BLaER1 (cell line): ENCODE data around the gene TPI1.
A peak's percentile ranks its signal among the peaks of the same experiment; 100 is the strongest.
"Not testable (repeated sequence)": the region's sequence is repeated elsewhere in the genome, so short reads cannot be mapped to it uniquely, and the experiment has no call there.

Experiments
- H3K27ac ChIP-seq: shearing (Covaris generic); formaldehyde crosslinking; 2 replicates; pipeline ENCODE4 v1.8.1; 2022
- H3K27me3 ChIP-seq: shearing (Covaris generic); formaldehyde crosslinking; 2 replicates; pipeline ENCODE4 v1.8.1; 2022
- H3K36me3 ChIP-seq: shearing (Covaris generic); formaldehyde crosslinking; 2 replicates; pipeline ENCODE4 v1.8.1; 2022
- H3K4me1 ChIP-seq: shearing (Covaris generic); formaldehyde crosslinking; 2 replicates; pipeline ENCODE4 v1.8.1; 2022
- H3K4me2 ChIP-seq: shearing (Covaris generic); formaldehyde crosslinking; 2 replicates; pipeline ENCODE4 v1.8.1; 2022
- H3K4me3 ChIP-seq: shearing (Covaris generic); formaldehyde crosslinking; 2 replicates; pipeline ENCODE4 v1.8.1; 2022
- H3K9ac ChIP-seq: shearing (Covaris generic); formaldehyde crosslinking; 2 replicates; pipeline ENCODE4 v1.8.1; 2022
- H3K9me3 ChIP-seq: shearing (Covaris generic); formaldehyde crosslinking; 2 replicates; pipeline ENCODE4 v1.8.1; 2022
- H4K20me1 ChIP-seq: shearing (Covaris generic); formaldehyde crosslinking; 2 replicates; pipeline ENCODE4 v1.8.1; 2022
- Cebpa-rat ChIP-seq: shearing (Covaris generic); IDR thresholded peaks from 2 replicates; pipeline ENCODE4 v1.8.1; 2022

TPI1 gene

GRCh38 chr12:6904280-6905276 lies 37.2 kb downstream of the TPI1 start, which contains the start of gene LRRC23:
Gene LRRC23 (plus strand): TSS chr12:6904822. CDS start chr12:6905634, 812 bp downstream.
- no peak; the same call in 1 of the 2 replicates for TF ChIP-seq Cebpa-rat
- H3K27me3 ChIP-seq: no peaks in the 10 kb centered on the region
- peak within 1 kb of the TSS; percentile 99 for H3K4me2 ChIP-seq
- peak within 1 kb of the TSS; percentile 60 for H3K27ac ChIP-seq
- peak within 1 kb of the TSS; percentile 74 for H3K4me3 ChIP-seq
- peak within 1 kb of the TSS; percentile 75 for H3K9ac ChIP-seq
- H3K4me1 ChIP-seq: peaks cover 25% of the 10 kb centered on the region
- peaks cover 20% of the 10 kb centered on the region; the same call in 1 of the 2 replicates for H3K36me3 ChIP-seq
- no peaks in the 10 kb centered on the region for H3K9me3 ChIP-seq
- H4K20me1 ChIP-seq: no peaks in the 10 kb centered on the region

GRCh38 chr12:6905414-6906040 lies 38.2 kb downstream of the TPI1 start:
- Histone ChIP-seq H3K9ac (peak overlapping the region; percentile 75), H3K4me1 (peaks cover 19% of the 10 kb centered on the region), H3K4me3 (peak overlapping the region; percentile 74), H3K36me3 (peaks cover 20% of the 10 kb centered on the region; the same call in 1 of the 2 replicates), H3K27me3 (no peaks in the 10 kb centered on the region; the same call in 1 of the 2 replicates), H4K20me1 (no peaks in the 10 kb centered on the region), H3K4me2 (peak overlapping the region; percentile 99), H3K27ac (no peak overlapping the region), H3K9me3 (no peaks in the 10 kb centered on the region)
- no peak for TF ChIP-seq Cebpa-rat

GRCh38 chr12:6908141-6908540 lies 40.8 kb downstream of the TPI1 start:
- H3K4me3 ChIP-seq, H4K20me1 ChIP-seq, H3K4me2 ChIP-seq, H3K9ac ChIP-seq, H3K9me3 ChIP-seq, H3K27ac ChIP-seq: not testable (repeated sequence)
- Histone ChIP-seq H3K27me3 (peaks cover 25% of the 10 kb centered on the region), H3K36me3 (peaks cover 20% of the 10 kb centered on the region; the same call in 1 of the 2 replicates), H3K4me1 (peaks cover 19% of the 10 kb centered on the region)

- Histone ChIP-seq H3K9me3 (no peaks in the 10 kb centered on the region), H3K36me3 (peaks cover 20% of the 10 kb centered on the region; the same call in 1 of the 2 replicates), H3K4me3 (no peak overlapping the region), H3K27me3 (peaks cover 39% of the 10 kb centered on the region), H3K4me1 (peaks cover 17% of the 10 kb centered on the region), H3K4me2 (no peak overlapping the region), H3K27ac (no peak overlapping the region), H4K20me1 (no peaks in the 10 kb centered on the region), H3K9ac (no peak overlapping the region)
- TF ChIP-seq Cebpa-rat: no peak
Measured at GRCh38 chr12:6909421-6910145, 42.3 kb downstream of the TPI1 start.

- H3K27me3 ChIP-seq: peaks cover 67% of the 10 kb centered on the region
- no peak overlapping the region for H3K27ac ChIP-seq
- peaks cover 8% of the 10 kb centered on the region; the same call in 1 of the 2 replicates for H3K36me3 ChIP-seq
- H3K4me2 ChIP-seq: no peak overlapping the region
- H3K4me3 ChIP-seq: no peak overlapping the region
- H4K20me1 ChIP-seq: peaks cover 7% of the 10 kb centered on the region; the same call in 1 of the 2 replicates
- TF ChIP-seq Cebpa-rat: no peak
- H3K4me1 ChIP-seq: peaks cover 17% of the 10 kb centered on the region
- no peak overlapping the region for H3K9ac ChIP-seq
- no peaks in the 10 kb centered on the region for H3K9me3 ChIP-seq
Measured at GRCh38 chr12:6912164-6912935, 45.0 kb downstream of the TPI1 start.

- Histone ChIP-seq H3K36me3 (no peaks in the 10 kb centered on the region; the same call in 1 of the 2 replicates), H3K27me3 (peaks cover 71% of the 10 kb centered on the region), H4K20me1 (peaks cover 7% of the 10 kb centered on the region; the same call in 1 of the 2 replicates), H3K4me2 (peak within 1 kb of the TSS; percentile 93), H3K9me3 (no peaks in the 10 kb centered on the region), H3K4me1 (peaks cover 20% of the 10 kb centered on the region), H3K4me3 (peak within 1 kb of the TSS; percentile 72), H3K27ac (no peak within 1 kb of the TSS), H3K9ac (peak within 1 kb of the TSS; percentile 55; the same call in 1 of the 2 replicates)
- no peak for TF ChIP-seq Cebpa-rat
Measured at GRCh38 chr12:6914246-6914946, 47.1 kb downstream of the TPI1 start, which contains the start of gene ENO2. Gene ENO2 (plus strand): TSS chr12:6914580. CDS start chr12:6915833, 1,253 bp downstream.

- Histone ChIP-seq H3K4me3 (peak overlapping the region; percentile 72), H3K4me2 (peak overlapping the region; percentile 93), H3K9ac (peak overlapping the region; percentile 55; the same call in 1 of the 2 replicates), H4K20me1 (peaks cover 7% of the 10 kb centered on the region; the same call in 1 of the 2 replicates), H3K27me3 (peaks cover 71% of the 10 kb centered on the region), H3K36me3 (no peaks in the 10 kb centered on the region; the same call in 1 of the 2 replicates), H3K4me1 (peaks cover 23% of the 10 kb centered on the region), H3K27ac (no peak overlapping the region), H3K9me3 (no peaks in the 10 kb centered on the region)
- TF ChIP-seq Cebpa-rat: no peak
Measured at GRCh38 chr12:6914947-6915788, 47.8 kb downstream of the TPI1 start.
